Subcutaneous abdominal adipose tissue (tissue), 5 donors: Measurements from ENCODE around the gene AMACR.
"Not testable (repeated sequence)": the region's sequence is repeated elsewhere in the genome, so short reads cannot be mapped to it uniquely, and the experiment has no call there.

Source experiments
- H3K27ac ChIP-seq: one replicate; pipeline ENCODE4 v1.7.0; 2013; ENCODE audit warnings: low read depth, mild to moderate bottlenecking, inconsistent platforms, low read length, moderate library complexity
- H3K27me3 ChIP-seq, 5 donors: one replicate each; pipeline ENCODE4 v1.7.0; 2013; ENCODE audit warnings: low read length in 5 of 5, inconsistent platforms in 1 of 5; ENCODE audit not compliant: control insufficient read depth in 5 of 5, insufficient read depth in 4 of 5
- H3K36me3 ChIP-seq, 5 donors: one replicate each; pipeline ENCODE4 v1.7.0; 2013; ENCODE audit warnings: low read length in 5 of 5; ENCODE audit not compliant: control insufficient read depth in 5 of 5, insufficient read depth in 5 of 5
- H3K4me1 ChIP-seq, 5 donors: one replicate each; pipeline ENCODE4 v1.7.0; 2013; ENCODE audit warnings: low read length in 5 of 5, mild to moderate bottlenecking in 3 of 5, moderate library complexity in 1 of 5; ENCODE audit not compliant: control insufficient read depth in 5 of 5, insufficient read depth in 5 of 5
- H3K4me3 ChIP-seq, 5 donors: one replicate each; pipeline ENCODE4 v1.7.0; 2013; ENCODE audit warnings: low read length in 5 of 5, low read depth in 1 of 5
- H3K9ac ChIP-seq, 5 donors: one replicate each; pipeline ENCODE4 v1.7.0; 2013; ENCODE audit warnings: low read length in 5 of 5, mild to moderate bottlenecking in 4 of 5, moderate library complexity in 3 of 5
- H3K9me3 ChIP-seq, 5 donors: one replicate each; pipeline ENCODE4 v1.7.0; 2013; ENCODE audit warnings: low read length in 5 of 5; ENCODE audit not compliant: control insufficient read depth in 5 of 5
- donor health status: healthy.
- donor health status: healthy.
- donor health status: healthy.
- donor health status: healthy.
- donor health status: healthy.

The AMACR gene

DNA sequence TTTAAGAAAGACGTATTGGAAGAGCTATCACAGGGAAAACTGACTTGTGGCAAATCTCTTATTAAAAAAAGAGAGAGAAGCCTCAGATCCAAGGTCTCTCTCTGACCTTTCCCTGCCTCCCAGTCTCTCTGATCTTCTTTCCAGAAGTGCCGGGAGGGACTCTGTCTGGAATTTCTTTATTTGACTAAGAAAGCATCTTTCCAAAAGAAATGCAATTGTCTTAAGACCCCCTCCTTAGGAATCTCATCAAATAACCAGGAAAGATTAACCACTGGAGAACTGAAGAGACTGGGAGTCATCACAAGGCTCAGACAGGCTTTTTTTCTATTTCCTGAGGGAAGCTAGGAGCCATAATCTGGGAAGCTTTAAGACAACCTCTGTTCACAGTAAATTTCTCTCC lies 30.5 kb upstream of the AMACR start:
- no peak overlapping the region for H3K9ac ChIP-seq
- H3K27me3 ChIP-seq: no peaks in the 10 kb centered on the region
- no peak overlapping the region for H3K4me3 ChIP-seq
- H3K27ac ChIP-seq: no peak overlapping the region
- H3K9me3 ChIP-seq: no peaks in the 10 kb centered on the region
- H3K36me3 ChIP-seq: peaks cover 0 to 8% (median 5%) of the 10 kb centered on the region in 5 donors
- H3K4me1 ChIP-seq: peaks cover 6 to 31% (median 25%) of the 10 kb centered on the region in 5 donors

DNA sequence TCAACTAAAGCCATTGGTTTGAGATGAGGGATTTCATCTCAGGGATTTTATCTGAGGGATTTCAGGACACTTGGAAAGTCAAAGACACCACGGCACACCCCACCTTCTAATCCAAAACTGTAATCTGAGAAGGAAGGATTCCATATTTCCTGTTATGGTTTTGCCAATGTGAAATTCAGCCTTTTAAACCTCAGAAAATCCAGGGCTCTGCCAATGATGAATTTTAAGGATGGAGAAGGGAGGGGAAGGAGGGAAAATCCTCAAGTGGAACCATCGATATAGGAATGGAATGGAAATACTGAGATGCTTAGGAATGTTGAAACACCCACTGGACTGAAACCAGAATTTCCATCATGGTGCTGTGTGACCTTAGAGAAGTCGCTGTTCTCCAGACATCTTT lies 29.9 kb upstream of the AMACR start:
- Histone ChIP-seq H3K9me3 (no peaks in the 10 kb centered on the region), H3K27me3 (no peaks in the 10 kb centered on the region), H3K9ac (no peak overlapping the region), H3K4me3 (no peak overlapping the region), H3K27ac (no peak overlapping the region), H3K4me1 (peaks cover 2 to 24% (median 18%) of the 10 kb centered on the region in 5 donors), H3K36me3 (peaks cover 0 to 10% (median 8%) of the 10 kb centered on the region in 5 donors)

- no peak overlapping the region for H3K9ac ChIP-seq
- H3K4me3 ChIP-seq: no peak overlapping the region
- H3K27me3 ChIP-seq: no peaks in the 10 kb centered on the region
- H3K4me1 ChIP-seq: peaks cover 0 to 10% (median 2%) of the 10 kb centered on the region in 5 donors
- H3K36me3 ChIP-seq: peaks cover 0 to 10% (median 8%) of the 10 kb centered on the region in 5 donors
- no peaks in the 10 kb centered on the region for H3K9me3 ChIP-seq
- H3K27ac ChIP-seq: no peak overlapping the region
Measured at GRCh38 chr5:34035756-34036155, 27.9 kb upstream of the AMACR start.

GRCh38 chr5:34034534-34035327 lies 26.9 kb upstream of the AMACR start:
- no peak overlapping the region for H3K27ac ChIP-seq
- peaks cover 0 to 10% (median 8%) of the 10 kb centered on the region in 5 donors for H3K36me3 ChIP-seq
- H3K9ac ChIP-seq: no peak overlapping the region
- H3K9me3 ChIP-seq: no peaks in the 10 kb centered on the region
- H3K4me3 ChIP-seq: no peak overlapping the region
- no peaks in the 10 kb centered on the region for H3K27me3 ChIP-seq
- peaks cover 0 to 10% (median 2%) of the 10 kb centered on the region in 5 donors for H3K4me1 ChIP-seq

DNA sequence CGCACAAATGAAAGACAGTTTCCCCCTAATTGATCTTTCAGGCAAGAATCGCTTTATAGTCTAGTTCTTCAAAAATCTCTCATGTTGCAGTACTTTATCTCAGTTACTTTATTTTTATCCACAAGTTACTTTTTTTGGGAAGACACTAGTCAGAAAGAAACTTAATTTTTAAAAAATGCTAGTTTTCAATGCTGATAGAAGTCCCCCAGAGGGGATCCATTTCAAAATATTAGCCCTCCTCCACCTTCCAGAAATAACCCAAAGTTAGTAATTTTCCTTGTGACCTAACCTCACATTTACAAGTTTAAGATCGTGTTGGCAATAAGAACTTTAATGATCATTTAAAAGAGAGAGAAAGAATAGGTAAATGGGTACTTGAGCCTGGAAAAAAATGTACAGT lies 24.1 kb upstream of the AMACR start:
- Histone ChIP-seq H3K4me3 (no peak overlapping the region), H3K4me1 (peaks cover 0 to 5% (median 0%) of the 10 kb centered on the region in 5 donors), H3K9ac (no peak overlapping the region), H3K27me3 (no peaks in the 10 kb centered on the region), H3K9me3 (no peaks in the 10 kb centered on the region), H3K27ac (no peak overlapping the region), H3K36me3 (peaks cover 0 to 10% (median 8%) of the 10 kb centered on the region in 5 donors)

- Histone ChIP-seq H3K4me3 (no peak overlapping the region), H3K4me1 (peaks cover 0 to 5% (median 0%) of the 10 kb centered on the region in 5 donors), H3K27ac (no peak overlapping the region), H3K36me3 (peaks cover 0 to 10% (median 8%) of the 10 kb centered on the region in 5 donors), H3K9ac (no peak overlapping the region), H3K27me3 (no peaks in the 10 kb centered on the region), H3K9me3 (no peaks in the 10 kb centered on the region)
Measured at GRCh38 chr5:34031117-34031516, 23.3 kb upstream of the AMACR start.

GRCh38 chr5:34030585-34030984 lies 22.7 kb upstream of the AMACR start:
- H3K27ac ChIP-seq, H3K36me3 ChIP-seq, H3K9ac ChIP-seq, H3K27me3 ChIP-seq, H3K4me3 ChIP-seq, H3K4me1 ChIP-seq, H3K9me3 ChIP-seq: not testable (repeated sequence)

DNA sequence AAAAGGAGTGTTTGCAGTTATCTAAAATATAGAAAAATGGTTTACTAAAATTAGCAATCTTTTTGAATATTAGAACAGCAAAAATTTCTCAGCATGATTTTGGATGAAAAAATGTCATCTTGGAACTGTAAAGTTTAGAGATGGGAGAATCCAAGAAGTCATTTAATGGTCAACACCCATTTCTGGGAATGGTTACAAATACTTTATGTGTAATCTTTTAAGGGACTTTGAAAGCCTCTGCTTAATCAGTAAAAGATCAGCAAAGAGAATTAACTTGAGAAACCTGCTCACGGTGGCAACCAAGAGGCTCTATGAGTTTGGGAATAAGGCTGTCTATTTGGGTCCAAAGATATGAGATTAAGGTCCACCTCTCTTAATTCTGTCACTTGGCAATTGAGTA lies 22.2 kb upstream of the AMACR start:
- peaks cover 0 to 5% (median 0%) of the 10 kb centered on the region in 5 donors for H3K4me1 ChIP-seq
- H3K36me3 ChIP-seq: peaks cover 0 to 5% (median 5%) of the 10 kb centered on the region in 5 donors
- H3K9me3 ChIP-seq: no peaks in the 10 kb centered on the region
- H3K9ac ChIP-seq: no peak overlapping the region
- H3K4me3 ChIP-seq: no peak overlapping the region
- H3K27ac ChIP-seq: no peak overlapping the region
- no peaks in the 10 kb centered on the region for H3K27me3 ChIP-seq

DNA sequence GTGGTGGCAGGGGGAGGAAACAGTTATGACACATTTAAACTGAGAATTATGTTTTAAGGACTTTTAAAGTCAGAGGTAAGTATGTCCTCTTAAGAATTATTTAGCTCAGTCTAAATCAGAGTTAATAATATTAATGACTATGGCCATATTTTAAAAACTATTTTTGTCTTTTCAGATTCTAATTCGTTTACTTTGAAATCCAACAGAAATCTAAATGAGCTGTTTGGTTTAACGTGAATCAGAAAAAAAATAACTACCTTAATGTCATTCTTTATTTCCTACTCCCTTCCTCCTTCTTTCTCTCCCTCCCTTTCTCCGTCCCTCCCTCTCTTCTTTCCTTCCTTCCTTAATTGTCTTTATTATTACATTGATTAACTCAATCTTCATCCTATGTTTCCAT lies 20.5 kb upstream of the AMACR start:
- H3K27ac ChIP-seq: no peak overlapping the region
- peaks cover 0 to 4% (median 2%) of the 10 kb centered on the region in 5 donors for H3K36me3 ChIP-seq
- no peaks in the 10 kb centered on the region for H3K4me1 ChIP-seq
- no peaks in the 10 kb centered on the region for H3K27me3 ChIP-seq
- H3K9me3 ChIP-seq: no peaks in the 10 kb centered on the region
- no peak overlapping the region for H3K9ac ChIP-seq
- no peak overlapping the region for H3K4me3 ChIP-seq

DNA sequence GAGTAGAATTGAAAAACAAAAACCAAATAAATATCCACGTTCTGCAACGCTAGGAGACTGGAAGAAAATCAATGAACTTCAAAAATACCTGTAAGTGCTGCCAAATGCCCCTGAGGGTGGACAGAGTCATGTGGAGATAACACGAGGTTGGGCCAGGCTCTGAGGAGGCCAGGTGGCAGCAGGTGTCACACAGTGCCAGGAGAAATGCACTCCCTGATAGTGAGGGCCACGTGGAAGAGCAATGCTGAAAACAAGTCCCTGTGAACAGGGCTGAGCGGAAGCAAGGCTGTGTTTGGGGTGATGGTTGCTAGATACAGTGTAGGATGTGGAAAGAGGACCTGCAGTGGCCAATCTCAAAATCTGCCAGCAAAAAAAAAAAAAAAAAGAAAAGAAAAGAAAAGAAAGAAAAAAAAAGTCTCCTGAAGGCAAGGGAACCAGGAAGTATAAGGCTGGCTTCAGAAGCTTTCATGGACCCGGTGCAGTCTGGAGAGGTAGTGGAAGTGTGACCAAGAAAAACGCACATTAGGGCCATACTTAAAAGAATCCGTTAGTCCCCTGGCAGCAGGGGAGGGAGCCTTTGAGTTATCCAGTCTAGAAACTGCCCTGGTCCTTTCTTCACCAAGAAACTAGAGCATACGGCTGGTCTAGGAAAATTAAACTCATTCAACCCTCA lies 18.4 kb upstream of the AMACR start:
- H3K27ac ChIP-seq: no peak overlapping the region
- no peak overlapping the region for H3K9ac ChIP-seq
- peaks cover 0 to 13% (median 7%) of the 10 kb centered on the region in 5 donors for H3K4me1 ChIP-seq
- peaks cover 0 to 4% (median 0%) of the 10 kb centered on the region in 5 donors for H3K36me3 ChIP-seq
- H3K27me3 ChIP-seq: no peaks in the 10 kb centered on the region
- H3K4me3 ChIP-seq: no peak overlapping the region
- no peaks in the 10 kb centered on the region for H3K9me3 ChIP-seq
